Measurements from ENCODE around the gene C4orf54.

Gene C4orf54

GRCh38 chr4:99657798-99658197 lies at the start of gene C4orf54:
TSS of gene C4orf54 (minus strand) at chr4:99657828. CDS start at chr4:99654648, 3,180 bp downstream.
- no peak for DNase-seq

GRCh38 chr4:99705891-99706290 lies 48.3 kb upstream of the C4orf54 start:
- no peak for DNase-seq

GRCh38 chr4:99696801-99697200 lies 39.2 kb upstream of the C4orf54 start:
- DNase-seq = no peak

DNA sequence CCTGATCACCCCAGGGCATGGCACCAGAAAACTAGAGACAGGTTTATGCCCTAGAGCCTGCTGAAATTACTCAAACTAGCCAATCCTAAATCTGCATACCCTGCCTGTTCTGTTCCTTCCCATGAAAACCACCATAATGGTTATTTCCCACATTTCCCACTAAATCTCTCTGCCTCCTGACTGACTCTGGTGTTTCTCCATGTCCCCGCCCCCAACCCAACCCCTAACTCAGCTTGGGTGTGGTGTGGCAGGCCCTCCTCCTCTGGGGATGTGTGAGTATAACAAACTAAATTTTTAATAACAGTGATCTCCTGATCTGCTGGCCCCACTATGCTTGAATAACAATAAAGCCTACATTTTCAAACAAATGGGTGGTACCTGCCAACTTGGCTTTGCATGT lies 35.5 kb upstream of the C4orf54 start:
- no peak for DNase-seq

GRCh38 chr4:99690990-99691389 lies 33.4 kb upstream of the C4orf54 start:
- no peak for DNase-seq

DNA sequence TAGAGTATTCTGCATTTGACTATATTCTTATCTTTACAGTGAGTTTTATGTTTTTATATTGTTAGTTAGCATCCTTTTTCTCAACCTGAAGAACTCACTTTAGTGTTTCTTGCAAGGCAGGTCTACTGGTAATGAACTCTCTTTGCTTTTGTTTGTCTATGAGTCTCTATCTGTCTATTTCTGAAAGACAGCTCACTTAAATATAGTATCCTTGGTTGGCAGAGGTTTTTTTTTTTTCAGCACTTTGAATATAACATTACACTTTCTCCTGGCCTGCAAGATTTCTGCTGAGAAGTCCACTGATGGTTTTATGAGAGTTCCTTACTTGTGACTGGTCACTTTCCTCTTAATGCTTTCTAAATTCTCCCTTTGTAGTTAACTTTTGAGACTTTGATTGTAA lies 32.8 kb upstream of the C4orf54 start:
- DNase-seq = no peak

GRCh38 chr4:99687120-99687519 lies 29.5 kb upstream of the C4orf54 start:
- no peak for DNase-seq

- no peak for DNase-seq
Observed at GRCh38 chr4:99685234-99685633, 27.6 kb upstream of the C4orf54 start.

DNA sequence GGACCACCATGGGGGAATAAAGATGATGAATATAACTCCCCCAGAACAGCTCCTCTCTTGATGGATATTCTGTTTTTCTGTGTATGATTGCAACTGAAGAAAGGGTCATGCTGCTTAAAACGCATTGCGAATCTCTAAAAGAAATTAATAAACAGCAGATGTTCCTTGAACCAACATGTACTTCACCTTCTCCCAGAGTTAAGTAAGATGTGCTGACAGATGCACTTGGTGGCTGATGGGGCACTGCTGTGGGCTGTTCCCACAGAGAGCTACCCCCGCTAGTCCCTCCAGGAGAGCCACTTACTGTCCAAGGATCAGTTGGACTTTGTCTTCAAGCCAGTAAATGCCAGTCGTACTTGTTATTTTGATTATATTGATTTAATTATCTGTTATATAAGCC lies 26.3 kb upstream of the C4orf54 start:
- DNase-seq = no peak

DNA sequence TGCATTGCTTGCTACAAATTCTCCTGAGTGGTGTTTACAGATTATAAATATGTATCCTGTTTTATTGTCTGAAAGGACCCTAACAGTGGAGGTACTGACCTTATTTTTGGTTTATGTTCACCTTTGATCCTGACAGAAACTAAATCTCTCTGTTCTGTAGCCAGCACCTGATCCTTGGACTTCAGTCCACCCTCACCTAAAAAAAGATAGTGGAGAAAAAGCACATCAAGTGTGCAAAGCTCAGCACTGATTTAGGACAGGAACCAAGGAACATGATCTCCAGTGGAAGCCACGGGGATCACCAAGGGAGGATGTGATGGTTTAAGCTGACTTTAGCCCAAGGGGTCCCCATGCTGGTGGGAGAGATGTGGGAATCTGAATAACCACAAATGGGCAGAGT lies 22.3 kb upstream of the C4orf54 start:
- no peak for DNase-seq

GRCh38 chr4:99679204-99679603 lies 21.6 kb upstream of the C4orf54 start:
- no peak for DNase-seq

DNA sequence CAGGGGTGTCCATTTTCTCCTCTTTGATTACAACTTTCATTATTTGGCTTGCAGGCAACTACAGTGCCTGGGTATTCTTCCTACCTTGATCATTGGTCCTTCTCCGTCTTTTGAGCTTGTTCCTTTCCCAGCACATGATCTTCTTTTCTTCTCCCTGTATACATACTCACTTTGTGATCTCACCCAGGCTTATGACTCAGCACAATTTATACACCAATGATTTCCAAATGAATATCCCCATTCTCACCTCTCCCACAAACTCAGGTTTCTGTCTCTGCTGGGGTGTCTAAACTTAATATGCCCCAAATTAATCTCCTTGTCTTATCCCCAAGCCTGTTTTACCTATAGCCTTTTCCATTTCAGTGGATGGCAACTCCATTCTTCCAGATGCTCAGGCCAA lies 19.5 kb upstream of the C4orf54 start:
- no peak for DNase-seq

DNA sequence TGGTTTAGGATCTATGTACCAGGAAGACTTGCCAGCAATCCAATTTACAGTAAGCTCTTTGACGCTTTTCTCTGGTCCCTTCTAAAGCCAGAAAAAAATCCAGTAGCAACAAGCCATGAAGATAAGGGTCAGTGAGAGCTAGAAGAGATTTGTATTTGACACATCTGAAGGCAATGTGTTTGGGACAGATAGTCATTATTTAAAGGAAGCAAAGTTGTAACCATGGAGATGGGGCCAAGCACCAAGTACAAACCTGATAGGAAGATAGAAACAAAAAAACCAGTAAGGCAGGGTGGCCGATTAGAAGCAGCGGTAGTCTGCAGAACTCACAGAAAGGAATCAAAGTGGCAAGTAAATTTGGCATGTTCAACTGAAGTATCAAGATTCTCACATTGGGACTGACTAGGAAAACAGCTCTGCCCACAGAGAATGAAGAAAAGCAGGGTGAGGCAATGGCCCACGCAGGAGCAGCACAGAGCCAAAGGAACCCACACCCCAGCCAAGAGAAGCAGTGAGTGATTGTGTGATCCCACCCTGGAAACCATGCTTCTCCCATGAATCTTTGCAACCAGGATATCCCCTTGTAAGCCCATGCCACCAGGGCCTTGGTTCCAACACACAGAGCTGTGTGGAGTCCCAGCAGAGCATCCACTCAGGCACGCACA lies 12.9 kb upstream of the C4orf54 start:
- no peak for DNase-seq

- DNase-seq = no peak
Observed at GRCh38 chr4:99669084-99669483, 11.5 kb upstream of the C4orf54 start.

DNA sequence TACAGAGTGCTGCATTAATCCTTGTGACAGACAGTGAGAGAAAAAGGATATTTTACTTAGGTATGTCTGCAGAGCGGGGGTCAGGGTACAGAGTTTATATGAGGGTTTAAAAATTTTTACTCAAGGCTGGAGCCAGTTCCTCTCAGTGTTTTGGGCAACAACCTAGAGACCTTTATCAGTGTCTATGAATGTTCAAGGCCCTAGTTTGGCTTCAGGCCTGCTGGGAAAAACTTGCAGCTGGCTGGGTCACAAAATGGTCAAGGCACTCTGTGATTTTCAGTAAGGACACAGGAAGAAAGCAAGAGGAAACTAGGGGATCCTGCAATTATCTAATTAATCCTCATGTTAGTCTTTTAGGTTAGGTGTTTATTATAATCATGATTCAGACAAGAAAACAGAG lies 10.8 kb upstream of the C4orf54 start:
- DNase-seq = no peak

- DNase-seq = no peak
Observed at GRCh38 chr4:99665983-99666382, 8.4 kb upstream of the C4orf54 start.

DNA sequence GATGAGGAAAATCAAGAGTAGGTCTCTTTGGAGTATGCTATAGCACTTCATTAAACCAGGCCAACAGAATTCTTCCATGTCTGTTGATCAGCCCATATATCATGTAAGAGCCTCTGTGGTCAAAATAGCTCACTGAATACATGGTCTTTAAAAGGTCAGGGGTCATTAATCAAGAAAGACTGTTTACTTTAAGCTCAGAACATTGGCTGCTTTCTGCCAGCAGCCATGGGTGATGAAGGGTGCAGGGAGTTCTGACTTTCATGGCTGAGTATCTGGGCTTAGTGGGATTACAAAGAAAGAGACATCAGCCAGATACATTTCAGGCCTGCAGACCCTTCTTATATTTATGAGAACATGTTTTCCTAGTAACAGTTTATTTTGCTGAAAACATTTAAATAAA lies 7.1 kb upstream of the C4orf54 start:
- DNase-seq = no peak

GRCh38 chr4:99661907-99662306 lies 4.3 kb upstream of the C4orf54 start:
- no peak for DNase-seq

DNA sequence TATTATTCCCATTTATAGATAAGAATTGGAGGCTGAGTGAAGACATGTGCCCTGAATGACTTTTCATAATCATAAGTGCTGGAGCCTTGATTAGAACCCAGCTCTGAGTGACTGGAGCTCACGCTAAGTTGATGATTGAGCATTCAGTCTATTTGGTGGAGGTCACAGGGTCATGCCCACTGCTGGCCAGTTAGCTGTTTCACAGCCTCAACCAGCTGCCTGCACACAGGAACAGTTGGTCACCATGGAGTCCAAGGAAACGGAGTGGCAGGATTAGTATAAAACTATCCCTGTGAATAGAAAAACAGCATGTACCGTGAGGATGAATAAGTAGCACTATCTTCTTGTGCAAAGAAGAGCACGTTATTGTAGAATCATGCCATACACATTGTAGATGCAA lies 1.0 kb upstream of the C4orf54 start:
- no peak for DNase-seq

DNA sequence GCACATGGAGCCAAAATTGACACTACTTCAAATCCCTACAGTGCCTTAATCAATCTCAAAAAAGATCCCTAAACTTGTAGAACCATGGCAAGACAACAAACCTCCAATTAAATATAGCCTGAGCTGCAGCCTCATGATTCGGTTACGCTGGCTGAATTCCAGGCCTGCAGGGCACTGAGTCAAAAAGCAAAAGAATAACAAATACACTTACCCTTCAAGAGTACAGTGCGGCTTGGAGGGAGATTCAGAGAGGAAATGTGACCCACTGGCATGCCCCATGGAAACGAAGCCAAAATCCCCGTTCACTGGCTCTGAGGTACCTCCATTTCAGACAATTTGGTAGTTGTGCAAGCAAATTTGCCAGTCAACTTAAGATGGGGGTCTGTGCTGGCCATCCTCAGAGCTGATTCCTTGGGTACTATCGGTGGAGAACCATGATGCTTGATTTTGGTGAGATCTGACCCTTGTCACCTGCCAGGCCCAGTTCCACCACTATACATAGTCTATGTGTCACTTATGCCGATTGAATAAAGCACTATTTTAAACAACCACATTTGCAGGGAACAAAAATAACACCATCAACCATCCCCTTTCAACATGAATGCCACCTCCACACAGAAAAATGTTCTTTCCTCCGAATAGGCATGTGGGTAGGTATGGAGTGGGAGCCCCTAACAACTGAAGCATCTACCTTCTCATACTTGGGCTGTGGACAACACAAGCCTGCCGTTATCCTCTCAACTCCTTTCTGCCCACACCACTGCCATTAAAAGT lies 2.1 kb downstream of the C4orf54 start:
- no peak for DNase-seq

DNA sequence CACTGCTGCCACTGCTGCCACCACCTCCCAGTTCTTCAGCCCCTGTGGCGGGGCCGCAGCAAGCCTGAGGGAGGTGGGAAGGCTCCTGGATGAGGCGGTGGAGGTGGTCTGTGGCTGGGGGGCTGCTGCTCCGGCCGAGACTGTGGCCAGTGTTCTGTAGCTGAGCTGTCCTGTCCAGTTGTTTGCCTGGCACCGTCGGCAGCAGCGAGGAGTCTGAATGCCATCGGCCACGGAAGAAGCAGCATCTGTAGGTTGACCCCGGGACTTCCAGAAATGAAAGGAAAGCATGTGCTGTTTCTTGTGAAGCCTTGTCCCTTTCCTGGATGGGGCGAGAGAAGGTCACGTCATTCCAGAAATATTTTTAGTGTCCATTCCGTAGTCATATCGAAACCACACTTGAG lies 3.3 kb downstream of the C4orf54 start:
- DNase-seq = no peak

GRCh38 chr4:99653916-99654315 lies 3.7 kb downstream of the C4orf54 start:
- DNase-seq = no peak

DNA sequence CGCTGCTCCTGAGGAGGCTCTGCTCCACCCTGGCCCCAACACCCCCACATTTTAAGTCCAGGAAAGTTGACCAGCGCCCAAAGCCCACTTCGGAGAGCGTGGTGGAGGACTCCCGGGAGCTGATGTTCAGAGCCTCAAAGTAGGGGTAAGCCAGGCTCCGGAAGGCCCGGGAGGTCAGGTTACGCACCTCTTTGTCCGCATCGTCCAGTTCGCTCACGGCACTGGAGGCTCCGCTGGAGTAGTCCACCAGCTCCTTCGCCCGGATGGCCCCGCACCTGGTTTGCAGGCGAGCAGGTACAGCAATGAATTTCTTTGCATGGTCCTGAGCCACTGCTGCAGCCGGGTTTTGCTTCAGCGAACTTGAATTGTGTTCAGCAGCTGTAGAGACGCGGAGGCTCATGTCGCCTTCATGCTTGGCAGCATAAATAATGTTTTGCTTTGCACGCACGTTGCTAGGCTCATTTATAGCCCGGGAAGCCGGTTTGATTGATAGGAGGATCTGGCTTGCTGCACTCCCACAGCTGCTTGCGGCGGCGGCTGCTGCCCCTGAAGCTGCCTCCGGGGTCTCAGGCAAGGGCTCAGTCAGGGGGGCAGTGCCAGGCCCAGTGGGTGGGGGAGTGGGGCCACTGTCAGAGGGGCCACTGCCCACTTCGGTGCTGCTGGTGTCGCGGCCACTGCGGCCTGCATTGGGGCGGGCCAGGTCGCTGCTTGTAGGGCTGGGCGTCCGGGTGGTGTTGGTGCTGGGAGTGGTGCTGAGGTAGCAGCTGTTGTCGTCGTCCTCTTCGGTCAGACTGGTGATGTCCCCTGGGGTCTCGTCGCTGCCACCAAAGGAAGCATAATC lies 4.8 kb downstream of the C4orf54 start:
- DNase-seq = no peak
